NB4 (cell line): ENCODE data around the gene CLMN.

Source experiments
- CTCF ChIP-seq: IDR thresholded peaks from one replicate; pipeline ENCODE4 v1.5.1; 2012; ENCODE audit warnings: low read depth, low read length
- MAX ChIP-seq: IDR thresholded peaks from 2 replicates; pipeline ENCODE4 v1.6.1; 2011; ENCODE audit warnings: low read depth, low read length
- MYC ChIP-seq: IDR thresholded peaks from 2 replicates; pipeline ENCODE4 v1.6.1; 2011; ENCODE audit warnings: low read depth, low read length
- POLR2A ChIP-seq: IDR thresholded peaks from 2 replicates; pipeline ENCODE4 v1.6.1; 2011; ENCODE audit warnings: mild to moderate bottlenecking; ENCODE audit not compliant: insufficient read length; ENCODE audit errors: extremely low read depth

- TF ChIP-seq POLR2A, result no peak
- TF ChIP-seq CTCF, result no peak
- no peak for TF ChIP-seq MAX
- no peak for TF ChIP-seq MYC
These were observed 43.8 kb upstream of the CLMN start for GRCh38 chr14:95363468-95363954.
